Nephron (organoid): ENCODE data around the gene SMAD2.

Experiments
- H3K27ac Mint-ChIP-seq, 3 experiments: 2 replicates each; pipeline ENCODE4 v1.8.0; 2020; ENCODE audit warnings: mixed read lengths in 3 of 3, mild to moderate bottlenecking in 2 of 3, moderate library complexity in 1 of 3
- H3K27me3 Mint-ChIP-seq: 2 replicates; pipeline ENCODE4 v1.8.0; 2021; ENCODE audit warnings: low read depth, mild to moderate bottlenecking, moderate library complexity, mixed read lengths
- H3K36me3 Mint-ChIP-seq: 2 replicates; pipeline ENCODE4 v1.8.0; 2020; ENCODE audit warnings: low read depth, mixed read lengths
- H3K4me1 Mint-ChIP-seq: 2 replicates; pipeline ENCODE4 v1.8.0; 2020; ENCODE audit warnings: mixed read lengths
- H3K4me3 Mint-ChIP-seq, 3 experiments: 2 replicates each; pipeline ENCODE4 v1.8.0; 2020; ENCODE audit warnings: mild to moderate bottlenecking in 3 of 3, mixed read lengths in 3 of 3, moderate library complexity in 2 of 3
- H3K9me3 Mint-ChIP-seq: 2 replicates; pipeline ENCODE4 v1.8.0; 2020; ENCODE audit warnings: mixed read lengths
- CTCF ChIP-seq, 3 experiments: fragments of 200-600 bp; sonication (generic); IDR thresholded peaks; one replicate each; pipeline ENCODE4 v1.5.0; 2021; ENCODE audit warnings: antibody characterized with exemption in 3 of 3; ENCODE audit not compliant: unreplicated experiment in 3 of 3

Gene SMAD2

DNA sequence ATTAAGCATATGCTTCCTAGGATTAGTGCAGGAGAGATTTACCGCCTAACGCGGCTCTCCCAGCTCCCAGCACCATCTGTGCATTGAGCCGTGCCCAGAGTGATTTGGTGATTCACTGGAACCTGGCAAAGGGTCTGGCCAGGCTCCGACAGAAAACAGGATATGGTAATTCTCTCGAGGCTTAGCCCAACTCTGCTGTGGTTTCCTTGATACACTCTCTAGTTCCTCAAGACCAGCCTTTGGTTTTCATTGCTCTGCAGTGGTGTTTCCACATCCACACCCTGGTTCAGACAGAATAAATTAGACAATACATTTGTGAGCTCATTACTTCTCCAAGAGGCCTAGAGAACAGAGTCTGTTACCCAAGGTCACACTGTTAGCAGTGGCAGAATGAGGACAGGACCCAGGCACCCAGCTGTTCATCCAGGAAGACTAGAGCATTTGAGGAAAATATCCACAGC, 23.0 kb upstream of the SMAD2 start:
- Mint-ChIP-seq H3K4me1 (no peaks in the 10 kb centered on the region), H3K9me3 (no peaks in the 10 kb centered on the region), H3K27ac (no peak overlapping the region), H3K27me3 (no peaks in the 10 kb centered on the region), H3K36me3 (no peaks in the 10 kb centered on the region), H3K4me3 (no peak overlapping the region)
- no peak for TF ChIP-seq CTCF (IDR thresholded peaks at IDR 0.05; ENCODE audit: unreplicated experiment in 3 of 3)

DNA sequence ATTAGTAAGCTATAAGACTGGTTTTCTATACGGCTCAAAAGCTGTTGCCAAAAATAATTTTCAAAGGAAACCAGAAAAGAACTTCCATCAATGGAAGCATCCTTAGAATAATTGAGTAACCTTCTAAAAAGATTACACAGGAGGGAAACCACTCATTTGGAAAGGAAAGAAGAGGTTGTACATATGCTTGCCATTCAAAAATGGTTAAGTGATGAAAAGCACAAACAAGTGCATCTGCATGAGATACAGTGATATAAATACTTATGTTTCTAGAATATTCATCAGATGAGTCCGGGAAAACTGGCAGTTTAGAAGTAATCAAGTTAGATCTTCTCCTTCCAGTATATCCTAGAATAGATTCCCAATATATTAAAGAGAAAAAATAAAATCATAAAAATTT, 20.1 kb upstream of the SMAD2 start:
- H3K9me3 Mint-ChIP-seq, result no peaks in the 10 kb centered on the region
- no peaks in the 10 kb centered on the region for H3K36me3 Mint-ChIP-seq
- H3K4me1 Mint-ChIP-seq, result no peaks in the 10 kb centered on the region
- no peak overlapping the region for H3K27ac Mint-ChIP-seq
- H3K4me3 Mint-ChIP-seq, result no peak overlapping the region
- TF ChIP-seq CTCF (IDR thresholded peaks at IDR 0.05; ENCODE audit: unreplicated experiment in 3 of 3), result no peak
- H3K27me3 Mint-ChIP-seq, result no peaks in the 10 kb centered on the region

GRCh38 chr18:47949202-47949601, 18.7 kb upstream of the SMAD2 start:
- Mint-ChIP-seq H3K4me3 (no peak overlapping the region), H3K27me3 (no peaks in the 10 kb centered on the region), H3K36me3 (no peaks in the 10 kb centered on the region), H3K27ac (no peak overlapping the region), H3K9me3 (no peaks in the 10 kb centered on the region), H3K4me1 (no peaks in the 10 kb centered on the region)
- no peak for TF ChIP-seq CTCF (IDR thresholded peaks at IDR 0.05; ENCODE audit: unreplicated experiment in 3 of 3)

DNA sequence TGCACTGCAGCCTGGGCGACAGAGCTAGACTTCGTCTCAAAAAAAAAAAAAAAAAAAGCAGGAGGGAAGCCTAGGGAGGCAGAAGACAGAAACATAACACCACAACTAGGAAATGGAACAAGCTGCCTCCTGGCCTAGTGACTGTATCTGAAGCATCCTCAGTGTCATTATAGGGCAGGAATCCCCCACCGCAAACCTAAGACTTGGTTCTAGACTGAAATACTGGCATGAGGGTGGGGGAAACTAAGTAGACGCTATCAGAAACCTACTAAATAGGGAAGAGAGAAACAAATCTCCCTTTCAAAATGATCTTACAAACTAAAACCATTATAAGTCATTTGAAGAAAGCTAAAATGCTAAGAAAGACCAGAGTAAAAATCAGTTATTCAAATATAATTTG, 16.4 kb upstream of the SMAD2 start:
- no peak for TF ChIP-seq CTCF (IDR thresholded peaks at IDR 0.05; ENCODE audit: unreplicated experiment in 3 of 3)
- H3K36me3 Mint-ChIP-seq, result no peaks in the 10 kb centered on the region
- H3K27ac Mint-ChIP-seq, result no peak overlapping the region
- no peak overlapping the region for H3K4me3 Mint-ChIP-seq
- H3K9me3 Mint-ChIP-seq, result no peaks in the 10 kb centered on the region
- no peaks in the 10 kb centered on the region for H3K4me1 Mint-ChIP-seq
- no peaks in the 10 kb centered on the region for H3K27me3 Mint-ChIP-seq

DNA sequence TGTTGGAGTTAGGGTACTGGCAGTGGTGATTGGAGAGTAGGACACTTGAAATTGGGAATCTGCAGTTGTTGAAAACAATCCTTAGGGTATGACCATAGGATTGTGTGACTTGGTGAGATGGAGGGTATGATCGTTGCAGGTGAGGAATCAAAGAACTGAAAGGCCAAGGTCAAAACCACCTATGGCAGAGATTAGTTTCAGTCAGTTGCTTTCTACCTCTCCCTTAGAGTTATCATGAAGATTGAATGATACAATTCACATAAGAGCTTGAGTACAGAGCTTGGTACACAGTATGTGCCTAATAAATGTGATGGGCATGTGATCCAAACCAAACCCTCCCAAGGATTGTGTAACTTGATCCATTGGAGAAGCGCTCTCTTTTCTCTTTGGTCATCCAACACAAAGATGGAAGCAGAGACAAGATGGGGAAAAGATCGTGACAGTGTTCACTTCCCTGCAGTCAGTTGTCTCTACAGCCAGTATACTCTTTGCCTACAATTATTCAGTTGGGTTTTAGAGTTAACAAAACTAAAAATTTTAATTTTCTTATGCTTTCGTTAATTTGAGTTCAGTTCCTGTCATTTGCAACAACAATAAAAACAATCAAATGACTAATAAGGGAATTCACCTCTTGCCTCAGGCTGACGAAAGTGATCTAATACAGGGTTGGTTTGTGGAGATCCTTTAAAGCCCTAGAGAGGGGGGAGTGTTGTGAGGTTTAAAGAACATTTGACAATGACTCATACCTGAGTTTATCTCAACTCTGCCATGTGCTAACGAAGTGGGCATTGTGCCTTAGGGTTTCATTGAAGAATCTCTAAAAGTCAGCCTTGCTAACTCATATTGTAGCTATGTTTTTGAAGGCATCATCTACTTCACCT, 14.8 kb upstream of the SMAD2 start:
- TF ChIP-seq CTCF (IDR thresholded peaks at IDR 0.05; ENCODE audit: unreplicated experiment in 3 of 3), result no peak
- Mint-ChIP-seq H3K4me3 (no peak overlapping the region), H3K36me3 (no peaks in the 10 kb centered on the region), H3K4me1 (no peaks in the 10 kb centered on the region), H3K9me3 (no peaks in the 10 kb centered on the region), H3K27ac (no peak overlapping the region), H3K27me3 (no peaks in the 10 kb centered on the region)

DNA sequence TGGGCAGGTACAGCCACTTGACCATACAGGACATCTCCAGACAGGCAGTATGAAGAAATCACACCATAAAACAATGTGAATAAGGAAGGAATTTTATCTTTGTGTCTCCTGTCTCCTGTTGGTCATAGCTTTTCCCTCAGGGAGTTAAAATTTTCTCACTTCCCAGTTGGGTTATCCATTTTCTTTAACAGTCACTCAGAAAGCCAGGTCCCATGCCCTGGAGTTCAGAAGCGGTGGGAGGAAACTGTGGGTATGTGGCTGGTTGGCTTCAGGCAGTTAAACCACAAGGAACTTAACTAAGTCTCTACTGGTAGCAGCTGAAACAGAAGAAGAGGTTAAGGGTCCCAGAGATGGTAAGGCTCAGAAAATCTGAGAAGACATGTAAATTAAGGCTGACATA, 6.5 kb upstream of the SMAD2 start:
- no peak for TF ChIP-seq CTCF (IDR thresholded peaks at IDR 0.05; ENCODE audit: unreplicated experiment in 3 of 3)
- H3K27ac Mint-ChIP-seq, result no peak overlapping the region
- H3K4me3 Mint-ChIP-seq, result no peak overlapping the region
- H3K9me3 Mint-ChIP-seq, result no peaks in the 10 kb centered on the region
- H3K27me3 Mint-ChIP-seq, result no peaks in the 10 kb centered on the region
- peaks cover 3% of the 10 kb centered on the region for H3K4me1 Mint-ChIP-seq
- no peaks in the 10 kb centered on the region for H3K36me3 Mint-ChIP-seq
